Sigmoid colon (tissue), 7 donors: Measurements from ENCODE around the gene IQSEC3. TPM values are rescaled to one million over a fixed set of nuclear protein-coding genes. Genes with fewer than 3 reads are reported as not detected.
"Not testable (repeated sequence)": the region's sequence is repeated elsewhere in the genome, so short reads cannot be mapped to it uniquely, and the experiment has no call there.

Experiments
- DNase-seq: peaks from one replicate; pipeline ENCODE4 v3.0.0-alpha.2; 2019
- H3K27ac ChIP-seq, 4 donors: fragments of 200-600 bp; sonication (generic); one replicate each; pipeline ENCODE4 v1.5.1; 2016 to 2019; ENCODE audit warnings: mild to moderate bottlenecking in 1 of 4
- H3K27me3 ChIP-seq, 3 donors: fragments of 200-600 bp; sonication (generic); one replicate each; pipeline ENCODE4 v1.5.1; 2019; ENCODE audit warnings: mild to moderate bottlenecking in 1 of 3
- H3K36me3 ChIP-seq, 4 donors: fragments of 200-600 bp; sonication (generic); one replicate each; pipeline ENCODE4 v1.5.1; 2016 to 2019
- H3K4me1 ChIP-seq, 4 donors: fragments of 200-600 bp; sonication (generic); one replicate each; pipeline ENCODE4 v1.5.1; 2017 to 2019
- H3K4me3 ChIP-seq, 4 donors: fragments of 200-600 bp; sonication (generic); one replicate each; pipeline ENCODE4 v1.5.1; 2017 to 2019; ENCODE audit warnings: mild to moderate bottlenecking in 2 of 4, moderate library complexity in 1 of 4
- H3K9me3 ChIP-seq, 4 donors: fragments of 200-600 bp in 3 of 4; sonication (generic) in 3 of 4; one replicate each; pipeline versions ENCODE4 v1.5.1 to v1.6.1; 2013 to 2019
- CTCF ChIP-seq, 4 experiments: fragments of 450-650 bp in 3 of 4; fragments of 200-600 bp in 1 of 4; IDR thresholded peaks; one replicate each; pipeline ENCODE4 v1.5.1; 2016 to 2019; ENCODE audit warnings: antibody characterized with exemption in 4 of 4, mild to moderate bottlenecking in 3 of 4, moderate library complexity in 2 of 4
- EP300 ChIP-seq, 4 donors: sonication (generic); formaldehyde crosslinking; IDR thresholded peaks; one replicate each; pipeline ENCODE4 v1.6.1; 2017; ENCODE audit warnings: antibody characterized with exemption in 4 of 4
- POLR2A ChIP-seq, 2 donors: fragments of 450-650 bp; IDR thresholded peaks; one replicate each; pipeline ENCODE4 v1.6.1; 2016; ENCODE audit warnings: antibody characterized with exemption in 2 of 2, mild to moderate bottlenecking in 2 of 2, moderate library complexity in 2 of 2
- POLR2AphosphoS5 ChIP-seq, 4 donors: sonication (generic); formaldehyde crosslinking; IDR thresholded peaks; one replicate each; pipeline ENCODE4 v1.6.1; 2017; ENCODE audit warnings: antibody characterized with exemption in 4 of 4
- WGBS, 2 donors: extraction: QIAGEN DNeasy Blood & Tissue Kit; methylation state at CpG; one replicate each; pipeline ENCODE4 v1.1.7; 2013; 5-methylcytosine and 5-hydroxymethylcytosine counted together
- intact Hi-C: fragments of 100-400 bp; cut with DNase I; formaldehyde crosslinking; loops from one replicate; pipeline ENCODE4 v1.15.1; 2023
- polyA plus RNA-seq, 3 donors: library from polyadenylated mRNA; stranded (reverse); fragments of 200-250 nt; gene quantifications; one replicate each; pipeline ENCODE4 v1.2.3, GENCODE V29; 2013
- total RNA-seq, 4 donors: library from RNA; depleted of rRNA; stranded (reverse); fragments of >200 nt; gene quantifications; one replicate each; pipeline ENCODE4 v1.1.0, GENCODE V29; 2016
- donor health status: healthy with polysubstance abuse.
- donor health status: Bipolar disorder and iron deficiency.
- donor health status: healthy.

IQSEC3 gene
- total and polyA plus RNA-seq, 7 donors = under 0.01 to 2.2 (median 0.54) TPM; not detected in 1

- intact Hi-C loops, H3K4me3 ChIP-seq, H3K9me3 ChIP-seq, H3K4me1 ChIP-seq, H3K27ac ChIP-seq, DNase-seq, H3K36me3 ChIP-seq: not testable (repeated sequence)
- peaks cover 0 to 11% (median 0%) of the 10 kb centered on the region in 3 donors for H3K27me3 ChIP-seq
- WGBS, 2 donors = 73 to 77% methylated on average over 5 of the region's 5 CpGs
Measured at GRCh38 chr12:49149-49548, 17.4 kb upstream of the IQSEC3 start.

GRCh38 chr12:51087-51486 lies 15.5 kb upstream of the IQSEC3 start:
- H3K4me1 ChIP-seq, H3K36me3 ChIP-seq, intact Hi-C loops, H3K27ac ChIP-seq, DNase-seq, H3K4me3 ChIP-seq, H3K9me3 ChIP-seq: not testable (repeated sequence)
- WGBS, 2 donors = 71 to 73% methylated on average over 5 of the region's 5 CpGs
- H3K27me3 ChIP-seq = peaks cover 0 to 25% (median 9%) of the 10 kb centered on the region in 3 donors

GRCh38 chr12:51962-52361 lies 14.6 kb upstream of the IQSEC3 start:
- WGBS, 2 donors = 75 to 77% methylated on average over 6 of the region's 6 CpGs
- H3K9me3 ChIP-seq, H3K36me3 ChIP-seq, H3K4me3 ChIP-seq, intact Hi-C loops, H3K27ac ChIP-seq, DNase-seq, H3K4me1 ChIP-seq: not testable (repeated sequence)
- peaks cover 0 to 34% (median 9%) of the 10 kb centered on the region in 3 donors for H3K27me3 ChIP-seq

GRCh38 chr12:52902-53734 lies 13.4 kb upstream of the IQSEC3 start:
- intact Hi-C loops, H3K4me1 ChIP-seq, DNase-seq, H3K27ac ChIP-seq, H3K36me3 ChIP-seq, H3K4me3 ChIP-seq, H3K9me3 ChIP-seq: not testable (repeated sequence)
- 39 to 57% methylated on average over 4 of the region's 4 CpGs for WGBS, 2 donors
- H3K27me3 ChIP-seq = peaks cover 0 to 44% (median 9%) of the 10 kb centered on the region in 3 donors

- WGBS, 2 donors = 25 to 31% methylated on average over 4 of the region's 4 CpGs
- intact Hi-C loops = no loop called here
- Histone ChIP-seq H3K36me3 (no peaks in the 10 kb centered on the region), H3K27me3 (peaks cover 0 to 52% (median 9%) of the 10 kb centered on the region in 3 donors), H3K4me1 (no peaks in the 10 kb centered on the region), H3K4me3 (no peak overlapping the region), H3K9me3 (peaks cover 0 to 4% (median under 1%) of the 10 kb centered on the region in 4 donors), H3K27ac (no peak overlapping the region)
- DNase-seq = no peak
- no peak for TF ChIP-seq POLR2A (IDR thresholded peaks at IDR 0.05)
- TF ChIP-seq POLR2AphosphoS5 (IDR thresholded peaks at IDR 0.05) = no peak
- no peak for TF ChIP-seq CTCF (IDR thresholded peaks at IDR 0.05)
- no peak for TF ChIP-seq EP300 (IDR thresholded peaks at IDR 0.05)
Measured at GRCh38 chr12:53735-54730, 12.5 kb upstream of the IQSEC3 start.

- TF ChIP-seq POLR2AphosphoS5 (IDR thresholded peaks at IDR 0.05) = no peak
- TF ChIP-seq CTCF (IDR thresholded peaks at IDR 0.05) = no peak
- TF ChIP-seq POLR2A (IDR thresholded peaks at IDR 0.05) = no peak
- no peak for TF ChIP-seq EP300 (IDR thresholded peaks at IDR 0.05)
- DNase-seq = no peak
- H3K4me1 ChIP-seq = no peaks in the 10 kb centered on the region
- peaks cover 0 to 4% (median under 1%) of the 10 kb centered on the region in 4 donors for H3K9me3 ChIP-seq
- WGBS, 2 donors = 61 to 68% methylated on average over 13 of the region's 13 CpGs
- H3K4me3 ChIP-seq = no peak overlapping the region
- intact Hi-C loops = no loop called here
- peaks cover 0 to 61% (median 9%) of the 10 kb centered on the region in 3 donors for H3K27me3 ChIP-seq
- no peak overlapping the region for H3K27ac ChIP-seq
- no peaks in the 10 kb centered on the region for H3K36me3 ChIP-seq
Measured at GRCh38 chr12:54750-55535, 11.6 kb upstream of the IQSEC3 start.
